ENCODE measurements around the gene KLF15.
"Not testable (repeated sequence)": the region's sequence is repeated elsewhere in the genome, so short reads cannot be mapped to it uniquely, and the experiment has no call there.

KLF15 gene

GRCh38 chr3:126348308-126348920 lies 8.8 kb downstream of the KLF15 start:
- DNase-seq (ENCODE audit: extremely low read depth in 1 of 2, low read depth in 1 of 2) = no peak

DNA sequence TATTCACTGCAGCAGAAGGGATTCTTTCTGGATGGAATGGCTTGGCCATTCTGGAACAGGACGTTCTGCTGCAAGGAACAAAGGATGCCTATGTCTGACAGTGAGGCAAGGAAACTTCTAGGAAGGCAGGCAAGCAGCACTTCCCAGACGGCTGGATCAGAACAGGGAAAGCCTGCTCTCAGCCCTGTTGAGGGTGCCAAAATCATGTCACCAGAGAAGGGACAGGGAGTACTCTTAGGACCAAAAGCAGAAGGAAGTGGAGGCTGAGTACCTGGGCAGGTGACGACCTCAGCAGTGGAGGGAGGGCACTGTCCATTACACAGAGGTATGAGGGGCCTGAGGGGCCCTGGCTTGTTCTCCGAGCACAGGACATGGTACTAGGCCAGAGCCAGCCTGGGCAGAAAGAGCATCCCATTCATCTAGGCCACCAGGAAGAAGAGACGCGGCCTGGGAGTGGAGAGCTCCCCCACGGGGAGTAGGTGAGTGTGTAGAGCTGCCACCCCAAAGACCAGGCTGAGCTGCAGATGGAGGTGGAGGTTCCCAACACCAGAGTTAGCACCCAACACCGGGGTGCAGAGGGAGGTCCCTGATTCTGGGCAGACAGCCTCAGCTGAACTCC lies 9.6 kb downstream of the KLF15 start:
- DNase-seq (ENCODE audit: extremely low read depth in 1 of 2, low read depth in 1 of 2) = no peak

- DNase-seq (ENCODE audit: extremely low read depth in 1 of 2, low read depth in 1 of 2) = no peak
Measured at GRCh38 chr3:126346466-126346865, 10.7 kb downstream of the KLF15 start.

DNA sequence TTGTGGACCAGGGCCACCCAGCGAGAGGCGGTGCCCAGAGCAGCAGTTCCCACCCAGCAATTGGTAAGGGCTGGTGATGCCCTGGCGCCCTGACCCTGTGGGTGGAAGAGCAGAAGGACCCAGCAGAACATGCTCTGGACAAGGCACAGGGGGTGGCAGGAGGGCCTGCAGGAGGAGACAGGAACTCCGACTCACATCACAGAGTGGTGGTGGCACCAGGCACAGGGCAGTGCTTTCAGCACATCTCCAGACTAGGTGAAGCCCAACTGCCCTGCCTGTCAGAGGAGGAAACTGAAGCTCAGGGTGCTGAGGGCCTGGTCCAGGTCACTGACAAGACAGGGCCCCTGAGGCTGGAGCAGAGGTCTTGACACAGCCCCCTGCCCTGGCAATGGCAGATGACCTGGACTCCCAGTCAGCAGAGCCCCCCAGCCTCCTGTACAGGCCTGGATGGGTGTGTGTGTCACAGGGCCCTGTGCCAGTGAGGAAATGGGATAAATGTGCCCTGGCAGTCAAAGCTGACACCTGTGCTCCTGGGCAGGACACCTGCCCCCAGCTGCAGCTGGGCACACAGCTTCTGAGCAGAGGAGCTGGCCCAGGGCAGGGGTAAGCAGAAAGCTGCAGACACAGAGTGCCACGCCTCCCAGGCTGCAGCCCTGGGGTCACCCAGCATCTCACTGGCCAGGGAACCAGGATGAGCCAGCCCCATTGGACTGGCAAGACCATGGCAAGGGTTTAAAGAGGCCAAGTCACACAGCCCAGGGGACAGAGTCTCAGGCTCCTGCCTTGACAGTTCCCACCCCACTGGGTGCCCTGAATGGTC lies 11.4 kb downstream of the KLF15 start:
- DNase-seq (ENCODE audit: extremely low read depth in 1 of 2, low read depth in 1 of 2) = no peak

DNA sequence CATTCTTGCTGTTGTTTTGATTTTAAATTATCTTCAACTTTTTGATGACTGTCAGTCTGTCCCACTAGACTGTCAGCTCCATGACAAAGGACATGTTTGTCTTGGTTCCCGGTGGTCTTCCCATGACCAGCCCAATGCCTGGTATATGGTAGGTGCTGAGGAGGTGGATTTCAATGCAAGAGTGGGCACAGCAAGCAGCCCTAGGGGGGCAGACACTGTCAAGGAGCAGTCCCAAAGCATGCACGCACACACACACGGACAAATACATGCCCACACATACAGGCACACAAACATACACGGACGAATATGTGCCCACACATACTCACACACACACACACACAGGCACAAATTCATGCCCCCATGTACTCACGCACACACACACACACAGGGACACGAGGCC lies 12.0 kb downstream of the KLF15 start:
- DNase-seq (ENCODE audit: extremely low read depth in 1 of 2, low read depth in 1 of 2) = no peak

GRCh38 chr3:126344380-126345041 lies 12.7 kb downstream of the KLF15 start:
- no peak for DNase-seq (ENCODE audit: extremely low read depth in 1 of 2, low read depth in 1 of 2)

- no peak for DNase-seq (ENCODE audit: extremely low read depth in 1 of 2, low read depth in 1 of 2)
Measured at GRCh38 chr3:126343649-126344035, 13.6 kb downstream of the KLF15 start.

DNA sequence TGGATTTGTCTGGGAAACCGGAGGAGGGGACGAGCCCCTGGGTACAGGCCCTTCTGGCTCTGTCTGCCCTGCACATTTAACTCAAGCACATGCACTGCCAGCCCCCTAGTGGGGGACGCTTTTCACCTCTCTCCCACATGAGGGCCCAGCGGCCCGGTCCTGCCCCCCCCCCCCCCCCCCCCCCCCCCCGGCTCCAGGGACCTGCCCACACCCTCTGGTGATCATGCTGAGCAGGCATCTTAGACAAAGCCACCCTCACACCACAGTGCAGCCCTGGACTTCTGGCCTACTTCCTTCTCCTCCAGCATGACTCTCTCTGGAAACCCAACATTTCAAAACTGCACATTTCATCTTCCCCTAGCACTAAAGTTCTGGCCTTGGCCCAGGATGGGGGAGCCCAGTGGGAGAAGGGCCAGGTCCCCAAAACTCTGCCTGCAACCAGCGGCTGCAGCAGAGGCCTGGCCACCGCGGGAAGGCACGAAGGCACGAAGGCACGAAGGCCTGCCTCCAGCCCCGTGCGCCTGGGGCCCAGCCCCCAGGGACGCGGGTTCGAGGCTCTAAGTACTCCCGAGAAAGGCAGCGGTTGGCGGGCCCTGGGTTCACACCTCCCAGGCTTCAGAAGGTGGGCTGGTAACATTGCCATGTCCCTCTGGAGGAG lies 14.1 kb downstream of the KLF15 start:
- no peak for DNase-seq (ENCODE audit: extremely low read depth in 1 of 2, low read depth in 1 of 2)

GRCh38 chr3:126342211-126342610 lies 15.0 kb downstream of the KLF15 start:
- DNase-seq (ENCODE audit: extremely low read depth in 1 of 2, low read depth in 1 of 2) = no peak

DNA sequence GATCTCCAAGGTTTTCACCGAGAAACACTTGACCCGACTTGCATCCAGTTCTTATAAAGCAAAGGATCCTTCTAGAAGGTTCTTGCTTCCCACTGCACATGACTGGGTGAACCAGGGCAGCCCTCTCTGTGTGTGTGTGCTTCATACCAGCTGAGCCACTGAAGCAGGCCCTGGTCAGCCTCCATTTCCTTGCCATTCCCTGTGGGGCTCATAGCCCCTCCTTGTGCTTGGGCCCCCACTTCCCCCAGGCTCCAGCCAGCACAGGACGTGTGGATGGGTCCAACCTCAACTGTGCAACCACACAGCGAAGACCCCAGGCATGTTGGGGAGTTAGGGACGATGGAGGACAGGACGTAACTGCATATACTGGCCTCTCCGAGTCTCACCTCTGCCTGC lies 15.5 kb downstream of the KLF15 start:
- no peak for DNase-seq (ENCODE audit: extremely low read depth in 1 of 2, low read depth in 1 of 2)

DNA sequence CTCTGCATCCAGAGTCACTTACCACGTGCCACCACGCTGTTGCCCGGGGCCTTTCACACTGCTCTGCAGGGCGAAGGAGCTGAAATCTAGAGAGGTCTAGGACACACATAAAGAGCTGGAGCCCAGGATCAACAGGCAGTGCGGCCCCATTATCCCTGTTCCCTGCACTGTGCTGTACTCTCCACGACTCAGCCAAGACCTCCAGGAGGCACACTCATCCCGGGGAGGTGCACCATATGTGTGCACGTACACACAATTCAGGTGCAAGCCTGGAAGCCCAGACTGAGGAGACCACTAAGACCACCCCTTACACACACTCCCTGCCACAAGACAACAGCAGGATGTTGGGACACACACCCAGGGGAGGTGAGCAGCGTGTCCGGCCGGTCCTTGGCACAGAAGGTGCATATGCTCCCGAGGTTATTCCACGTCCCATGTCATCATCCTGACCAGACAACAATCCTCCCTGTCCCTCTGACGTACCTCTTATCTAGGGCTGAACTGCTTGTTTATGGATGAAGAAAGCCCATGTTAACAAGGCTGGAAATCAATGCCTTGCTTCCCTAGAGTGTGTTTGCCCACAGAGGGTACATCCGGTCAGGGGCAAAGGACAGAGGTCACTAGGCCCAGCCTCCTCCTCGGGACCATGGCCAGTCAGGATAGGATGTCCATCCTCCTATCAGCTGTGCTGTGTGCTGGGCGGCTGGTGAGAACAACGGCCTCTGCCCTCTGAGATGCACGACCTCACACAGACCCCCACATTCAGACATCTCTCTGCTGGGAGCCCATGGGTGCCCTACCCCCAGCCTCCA lies 16.1 kb downstream of the KLF15 start:
- no peak for DNase-seq (ENCODE audit: extremely low read depth in 1 of 2, low read depth in 1 of 2)

DNA sequence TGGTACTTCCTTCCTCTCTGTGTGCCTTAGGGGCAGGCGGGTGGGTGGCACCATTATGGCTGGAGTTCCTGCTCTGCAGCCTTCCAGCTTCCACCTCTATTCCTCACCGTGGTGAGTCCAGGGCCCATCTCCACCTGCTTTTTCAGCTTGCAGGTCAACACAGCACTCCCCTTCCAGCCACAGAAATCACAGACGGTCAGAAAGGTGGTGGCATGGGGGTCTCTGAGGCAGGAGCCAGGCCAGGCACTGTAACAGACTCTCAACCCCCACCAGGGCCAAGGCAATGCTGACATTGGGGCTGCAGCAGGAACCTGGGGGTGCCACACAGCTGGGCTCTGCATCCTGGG lies 16.6 kb downstream of the KLF15 start:
- no peak for DNase-seq (ENCODE audit: extremely low read depth in 1 of 2, low read depth in 1 of 2)

GRCh38 chr3:126340081-126340511 lies 17.1 kb downstream of the KLF15 start:
- DNase-seq (ENCODE audit: extremely low read depth in 1 of 2, low read depth in 1 of 2) = no peak

GRCh38 chr3:126339466-126339865 lies 17.7 kb downstream of the KLF15 start:
- DNase-seq (ENCODE audit: extremely low read depth in 1 of 2, low read depth in 1 of 2) = no peak

DNA sequence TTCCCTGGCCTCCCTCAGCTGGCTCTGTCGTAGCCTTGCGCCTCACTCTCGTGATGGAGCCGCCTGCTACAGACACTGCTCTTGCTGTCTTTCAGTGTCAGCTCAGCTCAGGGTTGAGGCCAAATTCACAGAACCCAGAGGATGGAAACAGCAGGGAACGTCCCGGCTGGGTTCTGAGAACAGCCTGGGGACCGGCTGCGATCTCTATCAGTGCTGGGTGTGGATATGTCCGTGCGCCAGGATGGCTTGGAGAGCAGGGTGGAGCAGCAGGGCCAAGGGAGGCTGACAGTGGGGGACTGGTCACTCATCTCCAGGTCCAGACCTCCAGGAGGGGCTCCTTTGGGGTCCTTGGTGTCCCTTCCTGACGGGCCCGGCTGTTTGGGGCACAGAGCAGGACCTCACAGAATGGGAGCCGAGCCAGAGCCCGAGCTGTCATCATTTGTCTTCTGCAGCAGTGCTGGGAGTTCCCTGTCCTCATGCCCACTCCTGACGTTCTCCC lies 18.4 kb downstream of the KLF15 start:
- no peak for DNase-seq (ENCODE audit: extremely low read depth in 1 of 2, low read depth in 1 of 2)

GRCh38 chr3:126337980-126338651 lies 19.1 kb downstream of the KLF15 start:
- no peak for DNase-seq (ENCODE audit: extremely low read depth in 1 of 2, low read depth in 1 of 2)

DNA sequence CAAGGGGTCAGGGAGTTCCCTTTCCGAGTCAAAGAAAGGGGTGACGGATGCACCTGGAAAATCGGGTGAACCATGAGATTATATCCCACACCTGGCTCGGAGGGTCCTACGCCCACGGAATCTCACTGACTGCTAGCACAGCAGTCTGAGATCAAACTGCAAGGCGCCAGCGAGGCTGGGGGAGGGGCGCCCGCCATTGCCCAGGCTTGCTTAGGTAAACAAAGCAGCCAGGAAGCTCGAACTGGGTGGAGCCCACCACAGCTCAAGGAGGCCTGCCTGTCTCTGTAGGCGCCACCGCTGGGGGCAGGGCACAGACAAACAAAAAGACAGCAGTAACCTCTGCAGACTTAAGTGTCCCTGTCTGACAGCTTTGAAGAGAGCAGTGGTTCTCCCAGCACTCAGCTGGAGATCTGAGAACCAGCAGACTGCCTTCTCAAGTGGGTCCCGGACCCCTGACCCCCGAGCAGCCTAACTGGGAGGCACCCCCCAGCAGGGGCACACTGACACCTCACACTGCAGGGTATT lies 25.3 kb downstream of the KLF15 start:
- DNase-seq (ENCODE audit: extremely low read depth in 1 of 2, low read depth in 1 of 2) = not testable (repeated sequence)

DNA sequence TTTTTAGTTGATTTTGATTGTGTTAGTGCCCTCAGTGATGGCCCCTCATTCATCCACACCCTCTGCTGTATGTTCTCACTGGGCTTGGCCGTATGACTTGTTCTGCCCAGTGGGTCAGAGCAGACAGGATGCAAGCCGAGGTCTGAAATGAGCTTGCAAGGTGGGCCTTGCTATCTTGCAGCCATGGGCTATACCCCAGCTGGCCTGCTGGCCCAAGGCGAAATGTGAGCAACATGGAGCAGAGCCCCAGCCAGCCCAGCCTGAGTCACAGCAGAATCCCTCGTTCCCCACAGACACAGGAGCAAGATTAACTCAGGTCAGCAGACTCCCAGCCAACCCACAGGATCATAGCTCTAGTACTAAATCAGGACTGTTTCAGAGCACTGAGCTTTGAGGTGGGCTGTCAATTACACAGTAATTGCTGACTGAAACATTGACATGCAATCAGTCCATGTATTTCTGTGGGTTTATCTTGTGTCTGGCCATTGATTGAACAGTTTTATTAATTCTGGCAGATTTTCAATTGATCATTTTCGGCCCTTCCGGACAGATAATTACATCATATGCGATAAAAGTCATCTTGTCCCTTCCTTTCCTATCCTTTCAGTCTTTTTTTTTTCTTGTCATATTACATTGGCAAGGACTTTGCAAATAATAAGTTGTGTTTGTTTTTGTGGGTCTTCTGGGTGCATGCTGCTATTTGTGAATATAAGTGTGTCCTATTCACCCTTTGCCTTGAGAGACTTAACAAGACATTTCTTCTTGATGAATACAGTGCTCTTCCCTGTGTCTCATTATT lies 27.1 kb downstream of the KLF15 start:
- no peak for DNase-seq (ENCODE audit: extremely low read depth in 1 of 2, low read depth in 1 of 2)

DNA sequence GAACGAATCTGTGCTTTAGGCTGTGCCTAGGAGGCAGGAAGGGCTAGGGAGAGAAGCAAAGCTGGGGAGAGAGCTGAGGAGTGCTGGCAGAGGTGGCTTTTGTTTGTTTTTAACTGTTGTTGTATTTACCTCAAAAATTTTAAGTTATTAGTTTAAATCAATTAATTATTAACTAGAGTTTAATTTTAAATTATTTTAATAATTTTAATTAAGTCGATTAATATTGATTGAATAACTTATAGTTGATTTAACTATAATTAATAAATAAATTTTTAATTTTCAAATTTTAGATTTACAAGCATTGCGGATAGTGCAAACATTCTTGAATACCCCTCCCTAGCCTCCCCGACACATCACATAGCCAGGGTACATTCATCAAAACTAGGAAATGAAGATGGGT lies 30.6 kb downstream of the KLF15 start:
- DNase-seq (ENCODE audit: extremely low read depth in 1 of 2, low read depth in 1 of 2) = no peak

All from stimulated activated CD8-positive, alpha-beta memory T cell treated with anti-CD3 and anti-CD28 coated beads, Interleukin-7, amount 100 ng/mL, for 48 hours (primary cell).